ENCODE data around the gene EPM2A. TPM values are rescaled to one million over a fixed set of nuclear protein-coding genes. Genes with fewer than 3 reads are reported as not detected.
"Not testable (repeated sequence)": the region's sequence is repeated elsewhere in the genome, so short reads cannot be mapped to it uniquely, and the experiment has no call there.

The EPM2A gene
- 2.7 and 5.0 TPM in 2 replicates for total RNA-seq (2014; rRNA removed; shearing (Covaris generic))

GRCh38 chr6:145735356-145736165 is at the start of gene EPM2A:
TSS of gene EPM2A (minus strand) at chr6:145735520. CDS start at chr6:145735498, 22 bp downstream.
- peak; percentile 72 for DNase-seq (ENCODE audit: low spot score)

GRCh38 chr6:145784683-145785082 is 49.4 kb upstream of the EPM2A start:
- DNase-seq (ENCODE audit: low spot score): no peak

- no peak for DNase-seq (ENCODE audit: low spot score)
These were observed 48.5 kb upstream of the EPM2A start for GRCh38 chr6:145783796-145784195.

- DNase-seq (ENCODE audit: low spot score): no peak
These were observed 37.5 kb upstream of the EPM2A start for GRCh38 chr6:145772846-145773245.

- DNase-seq (ENCODE audit: low spot score): no peak
These were observed 30.1 kb upstream of the EPM2A start for GRCh38 chr6:145765449-145765848.

GRCh38 chr6:145763742-145764141 is 28.4 kb upstream of the EPM2A start:
- DNase-seq (ENCODE audit: low spot score): no peak

GRCh38 chr6:145761584-145761983 is 26.3 kb upstream of the EPM2A start:
- DNase-seq (ENCODE audit: low spot score): no peak

- DNase-seq (ENCODE audit: low spot score): no peak
These were observed 22.8 kb upstream of the EPM2A start for GRCh38 chr6:145758113-145758512.

- peak; percentile 21 for DNase-seq (ENCODE audit: low spot score)
These were observed 20.9 kb upstream of the EPM2A start for GRCh38 chr6:145756170-145756662.

GRCh38 chr6:145755682-145756081 is 20.4 kb upstream of the EPM2A start:
- no peak for DNase-seq (ENCODE audit: low spot score)

- DNase-seq (ENCODE audit: low spot score): no peak
These were observed 17.3 kb upstream of the EPM2A start for GRCh38 chr6:145752638-145753037.

GRCh38 chr6:145749632-145750031 is 14.3 kb upstream of the EPM2A start:
- peak; percentile 45 for DNase-seq (ENCODE audit: low spot score)

- no peak for DNase-seq (ENCODE audit: low spot score)
These were observed 10.5 kb upstream of the EPM2A start for GRCh38 chr6:145745861-145746260.

GRCh38 chr6:145744619-145745018 is 9.3 kb upstream of the EPM2A start:
- DNase-seq (ENCODE audit: low spot score): no peak

- DNase-seq (ENCODE audit: low spot score): no peak
These were observed 8.0 kb upstream of the EPM2A start for GRCh38 chr6:145743332-145743731.

- DNase-seq (ENCODE audit: low spot score): not testable (repeated sequence)
These were observed 7.2 kb upstream of the EPM2A start for GRCh38 chr6:145742472-145742871.

- not testable (repeated sequence) for DNase-seq (ENCODE audit: low spot score)
These were observed 4.4 kb upstream of the EPM2A start for GRCh38 chr6:145739685-145740084.

GRCh38 chr6:145738265-145738664 is 2.9 kb upstream of the EPM2A start:
- DNase-seq (ENCODE audit: low spot score): no peak

GRCh38 chr6:145736661-145737144 is 1.4 kb upstream of the EPM2A start:
- DNase-seq (ENCODE audit: low spot score): peak; percentile 15

GRCh38 chr6:145734486-145735355 is 599 bp downstream of the EPM2A start:
- DNase-seq (ENCODE audit: low spot score): peak; percentile 83

GRCh38 chr6:145733810-145734209 is 1.5 kb downstream of the EPM2A start:
- no peak for DNase-seq (ENCODE audit: low spot score)

GRCh38 chr6:145733207-145733606 is 2.1 kb downstream of the EPM2A start:
- DNase-seq (ENCODE audit: low spot score): no peak
